A204.1 (cell line): ENCODE data around the gene LARP1.

Source experiments
- FAIRE-seq: peaks from 2 replicates; lab custom pipeline; 2012; peaks lifted over from hg19 to GRCh38; lab: Jason Lieb, UNC

The LARP1 gene

DNA sequence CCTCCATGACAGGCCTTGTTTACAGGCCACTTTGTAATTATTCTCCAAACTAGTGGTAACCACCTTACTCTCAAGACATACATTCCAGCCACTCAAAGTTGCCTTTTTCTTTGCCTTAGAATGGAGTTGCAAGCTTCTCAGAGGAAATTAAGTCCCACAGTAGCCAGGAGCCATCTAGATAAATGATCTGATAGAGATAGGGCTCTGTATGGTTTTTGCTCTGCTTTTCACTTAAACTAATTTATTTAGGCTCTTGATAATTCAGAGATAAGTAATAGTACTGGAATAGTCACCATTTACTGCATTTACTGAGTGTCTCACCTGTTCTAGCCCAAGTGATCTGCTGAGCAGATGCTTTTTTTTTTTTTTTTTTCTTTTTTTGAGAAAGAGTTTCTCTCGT is 7.5 kb downstream of the LARP1 start:
- FAIRE-seq: no peak

- no peak for FAIRE-seq
These were observed 9.8 kb downstream of the LARP1 start for GRCh38 chr5:154764967-154765366.

DNA sequence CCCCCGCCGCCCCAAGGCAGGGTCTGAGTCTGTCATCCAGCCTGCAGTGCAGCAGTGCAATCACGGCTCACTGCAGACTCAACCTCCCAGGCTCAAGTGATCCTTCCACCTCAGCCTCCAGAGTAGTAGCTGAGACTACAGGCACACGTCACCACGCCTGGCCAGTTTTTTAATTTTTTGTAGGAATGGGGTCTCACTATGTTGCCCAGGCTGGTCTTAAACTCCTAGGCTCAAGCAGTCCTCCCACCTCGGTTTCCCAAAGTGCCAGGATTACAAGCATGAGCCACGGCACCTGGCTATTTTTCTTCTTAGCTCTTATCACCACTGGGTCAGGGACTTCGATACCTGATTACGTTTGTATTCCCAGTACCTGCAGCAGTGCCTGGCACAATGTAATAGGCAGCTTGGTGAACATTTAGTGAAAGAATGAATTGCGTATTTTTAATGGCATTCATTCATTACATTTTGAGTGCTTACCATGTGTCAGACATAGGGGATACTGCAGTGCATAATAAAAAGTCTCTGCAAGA is 10.3 kb downstream of the LARP1 start:
- no peak for FAIRE-seq

GRCh38 chr5:154766558-154767281 is 11.5 kb downstream of the LARP1 start:
- no peak for FAIRE-seq

- no peak for FAIRE-seq
These were observed 12.4 kb downstream of the LARP1 start for GRCh38 chr5:154767576-154767975.

- no peak for FAIRE-seq
These were observed 13.0 kb downstream of the LARP1 start for GRCh38 chr5:154768207-154768606.

GRCh38 chr5:154770111-154770510 is 14.9 kb downstream of the LARP1 start:
- FAIRE-seq: no peak

DNA sequence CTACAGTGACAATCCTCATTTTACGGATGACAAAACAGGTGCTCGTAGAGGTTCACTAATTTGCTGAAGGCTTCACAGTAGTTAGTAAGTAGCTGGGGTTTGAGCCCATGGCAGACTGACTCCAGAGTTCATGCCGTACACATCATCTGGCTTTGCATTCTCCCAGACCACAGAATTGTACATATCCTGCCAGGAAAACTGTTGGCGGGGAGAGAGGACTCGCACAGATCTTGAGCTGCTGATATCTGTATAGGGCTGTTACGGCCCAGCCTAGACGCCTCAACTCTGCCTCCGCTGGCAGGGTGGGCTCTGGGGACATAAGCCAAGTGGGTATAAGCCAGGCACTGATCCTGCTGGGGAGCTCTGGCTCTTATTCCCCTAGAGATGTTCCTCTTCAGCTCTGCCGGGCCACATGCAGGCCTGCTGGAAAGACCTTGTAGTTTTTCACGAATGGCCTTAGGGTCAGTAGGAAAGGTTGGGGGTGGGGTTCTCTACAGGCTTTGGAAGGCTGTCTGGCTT is 16.3 kb downstream of the LARP1 start:
- FAIRE-seq: no peak

GRCh38 chr5:154773326-154773725 is 18.1 kb downstream of the LARP1 start:
- no peak for FAIRE-seq

DNA sequence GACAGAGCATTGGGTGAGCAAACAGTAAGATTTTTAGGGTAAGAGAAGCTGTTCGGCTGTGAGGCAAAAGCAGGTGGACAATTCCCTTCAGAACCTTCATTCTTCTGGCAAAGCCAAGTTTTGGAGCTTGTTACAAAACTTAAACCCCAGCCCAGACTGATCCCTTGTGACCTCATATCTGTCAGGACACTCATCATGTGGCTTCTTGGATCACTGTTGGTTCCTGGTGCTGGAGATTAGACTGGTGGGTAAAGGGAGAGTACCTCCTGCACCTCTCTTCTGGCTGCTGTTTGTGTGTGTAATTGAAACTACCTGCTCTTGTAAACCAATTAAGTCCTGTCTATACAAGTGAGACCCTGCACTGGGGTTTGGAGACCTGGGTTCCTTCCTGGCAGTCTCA is 21.0 kb downstream of the LARP1 start:
- FAIRE-seq: no peak

DNA sequence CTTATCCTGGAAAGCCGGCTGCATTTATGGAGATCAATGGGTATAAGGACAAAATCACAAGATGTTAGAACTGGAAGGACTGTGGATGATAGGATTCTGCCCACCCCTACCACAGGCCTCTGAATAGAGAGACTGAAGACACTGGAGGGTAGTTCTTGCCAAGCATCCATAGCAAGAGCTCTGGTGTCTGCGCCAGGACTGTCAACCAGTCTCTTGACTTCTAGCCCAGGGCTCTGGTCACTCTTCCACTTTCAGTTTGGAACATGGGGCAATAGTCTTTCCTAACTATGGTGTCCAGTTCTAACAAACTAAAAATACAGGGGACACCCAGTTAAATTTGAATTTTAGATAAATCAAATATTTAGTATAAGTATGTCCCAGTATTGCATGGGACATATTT is 23.4 kb downstream of the LARP1 start:
- no peak for FAIRE-seq

GRCh38 chr5:154779105-154779504 is 23.9 kb downstream of the LARP1 start:
- no peak for FAIRE-seq

GRCh38 chr5:154780128-154780527 is 25.0 kb downstream of the LARP1 start:
- no peak for FAIRE-seq

GRCh38 chr5:154782326-154782725 is 27.1 kb downstream of the LARP1 start:
- no peak for FAIRE-seq

GRCh38 chr5:154782812-154783592 is 27.8 kb downstream of the LARP1 start:
- no peak for FAIRE-seq

DNA sequence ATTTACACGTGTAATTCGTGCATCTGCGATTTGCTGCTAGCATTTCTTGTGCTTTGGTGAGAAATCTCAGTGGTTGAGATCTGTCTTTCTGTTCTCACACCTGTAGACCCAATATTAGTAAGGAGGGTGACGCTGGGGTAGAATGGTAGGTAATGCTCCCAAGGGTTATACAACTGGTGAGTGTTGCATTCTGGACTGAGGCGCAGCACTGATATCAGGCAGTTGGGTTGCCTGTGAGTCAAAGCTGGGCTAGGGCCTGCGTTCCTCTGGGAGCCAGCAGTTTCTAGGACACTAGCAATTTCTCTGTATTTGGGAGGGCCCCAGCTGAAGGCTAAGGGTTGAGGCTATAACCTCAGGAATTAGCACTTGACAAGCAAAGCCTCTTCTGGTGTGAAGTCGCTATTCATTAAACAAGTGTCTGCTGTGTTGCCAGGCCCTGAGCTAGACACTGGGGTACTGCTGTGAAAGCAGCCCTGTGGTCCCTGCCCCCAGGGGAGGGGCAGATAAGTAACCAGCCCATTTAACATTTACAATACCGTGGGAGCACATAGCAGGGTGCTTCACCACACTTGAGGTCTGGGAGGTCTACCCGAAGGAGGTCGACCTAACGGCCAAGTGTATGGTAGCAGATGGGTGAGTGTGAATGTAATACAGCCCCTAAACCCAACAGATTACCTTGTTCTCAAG is 28.7 kb downstream of the LARP1 start:
- no peak for FAIRE-seq

DNA sequence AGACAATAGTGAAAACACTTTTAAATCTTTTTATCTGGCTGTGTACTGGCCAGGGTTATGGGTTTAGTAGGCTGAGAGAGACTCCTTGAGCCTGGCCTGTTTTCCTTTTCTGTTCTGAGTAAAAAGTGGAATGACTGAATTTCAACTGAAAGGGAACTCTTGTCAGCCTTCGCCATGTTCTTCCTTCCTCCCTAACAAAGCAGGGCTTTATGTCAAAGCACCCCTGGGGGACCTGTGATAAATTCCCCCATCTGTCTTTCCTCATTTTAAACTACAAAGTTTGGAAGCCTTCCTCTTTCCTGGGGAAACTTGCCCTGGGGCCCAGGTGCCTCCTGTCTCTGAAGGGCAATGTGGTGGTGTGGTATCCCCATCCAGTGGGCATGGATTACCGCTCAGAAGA is 29.7 kb downstream of the LARP1 start:
- FAIRE-seq: no peak

GRCh38 chr5:154786414-154786813 is 31.2 kb downstream of the LARP1 start:
- FAIRE-seq: no peak

DNA sequence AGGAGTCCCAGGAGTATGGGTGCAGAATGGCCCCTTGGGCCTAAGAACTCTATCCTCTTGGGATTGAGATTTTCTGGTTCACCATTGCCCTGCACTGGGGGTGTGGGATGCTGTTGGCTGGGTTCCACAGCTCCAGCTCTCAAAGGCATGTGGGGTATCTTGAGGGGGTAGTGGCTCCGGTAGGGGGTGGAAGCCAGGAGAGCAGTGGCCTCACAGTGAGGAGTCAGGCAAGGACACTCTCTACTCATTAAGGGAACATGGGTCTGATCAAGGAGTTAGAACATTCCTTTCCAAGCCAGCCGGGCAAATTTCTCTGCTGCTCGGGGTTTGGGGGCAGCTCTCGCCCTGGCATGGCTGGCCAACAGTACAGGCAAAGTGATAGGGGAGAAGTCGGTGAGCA is 33.0 kb downstream of the LARP1 start:
- no peak for FAIRE-seq

DNA sequence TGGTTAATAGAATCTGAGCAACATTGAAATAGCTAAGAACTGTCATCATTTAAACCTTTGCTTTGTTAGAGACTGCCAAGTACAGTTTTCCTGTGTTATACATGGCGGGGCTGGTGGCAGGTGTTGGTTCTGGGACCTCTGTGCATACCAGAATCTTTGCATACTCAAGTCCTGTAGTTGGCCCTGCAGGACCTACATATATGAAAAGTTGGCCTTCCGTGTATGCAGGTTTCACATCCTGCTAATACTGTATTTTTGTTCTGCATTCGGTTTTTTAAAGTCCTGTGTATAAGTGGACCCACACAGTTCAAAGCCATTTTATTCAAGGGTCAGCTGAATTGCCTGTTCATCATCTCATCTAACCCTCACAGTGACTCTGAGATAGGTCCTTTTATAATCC is 36.4 kb downstream of the LARP1 start:
- no peak for FAIRE-seq

- no peak for FAIRE-seq
These were observed 38.7 kb downstream of the LARP1 start for GRCh38 chr5:154793599-154794524.
